GM12878 (cell line): ENCODE data around the gene GRIK2. TPM values are rescaled to one million over a fixed set of nuclear protein-coding genes. Genes with fewer than 3 reads are reported as not detected.

ENCODE experiments used
- ATAC-seq: fragments of 200-7000 bp; cut with Tn5 transposase; 3 replicates; pipeline ENCODE4 v1.9.1; 2020; ENCODE audit warnings: mild to moderate bottlenecking, moderate library complexity
- BruUV-seq: library from RNA; stranded (reverse); fragments of 400-500 nt; replicated peaks from 2 replicates; lab custom pipeline; 2021; lab: Mats Ljungman, UMichigan
- CTCF ChIA-PET: fragments of 300-600 bp; sonication (Branson Sonifier 250); formaldehyde crosslinking; extraction: SDS; loops from one replicate; lab custom pipeline; 2021; ENCODE audit warnings: inconsistent platforms; lab: Yijun Ruan, JAX
- POLR2A ChIA-PET: fragments of 350-600 bp; formaldehyde crosslinking; extraction: SDS; loops from one replicate; lab custom pipeline; 2021; ENCODE audit warnings: inconsistent platforms; lab: Charles Lee
- RAD21 ChIA-PET: fragments of 300-600 bp; sonication (Branson Sonifier 250); formaldehyde crosslinking; loops from one replicate; lab custom pipeline; 2023; ENCODE audit warnings: antibody characterized with exemption; ENCODE audit not compliant: unreplicated experiment; lab: Charles Lee
- SMC1A ChIA-PET: fragments of 300-600 bp; sonication (Branson Sonifier 250); formaldehyde crosslinking; loops from one replicate; lab custom pipeline; 2023; ENCODE audit not compliant: unreplicated experiment, uncharacterized antibody; lab: Charles Lee
- DNase-seq: peaks from one replicate; pipeline ENCODE4 v3.0.0-alpha.2; 2011; ENCODE audit warnings: low read depth, low spot score
- FAIRE-seq: peaks from 3 replicates; lab custom pipeline; 2011; peaks lifted over from hg19 to GRCh38; lab: Jason Lieb, UNC
- H2AFZ ChIP-seq: 2 replicates; pipeline ENCODE4 v1.6.0; 2011; ENCODE audit warnings: low read depth, low read length, control low read depth; ENCODE audit not compliant: control insufficient read depth
- H3K27ac ChIP-seq: 2 replicates; pipeline ENCODE4 v1.5.1; 2011; ENCODE audit warnings: control low read depth; ENCODE audit not compliant: control insufficient read depth, insufficient read depth
- H3K27me3 ChIP-seq, 2 experiments: replicated peaks in 1 of 2; 2 replicates each; pipeline versions ENCODE4 v1.6.0 to v1.6.1; 2011; ENCODE audit warnings: low read length in 1 of 2; ENCODE audit not compliant: control insufficient read depth in 2 of 2, insufficient read depth in 2 of 2
- H3K36me3 ChIP-seq, 2 experiments: 2 replicates each; pipeline ENCODE4 v1.5.1; 2011; ENCODE audit warnings: low read length in 1 of 2; ENCODE audit not compliant: control insufficient read depth in 2 of 2, insufficient read depth in 2 of 2
- H3K4me1 ChIP-seq: 2 replicates; pipeline ENCODE4 v1.6.1; 2011; ENCODE audit warnings: mild to moderate bottlenecking, low read length, moderate library complexity, mixed read lengths; ENCODE audit not compliant: control insufficient read depth, insufficient read depth
- H3K4me2 ChIP-seq: 2 replicates; pipeline ENCODE4 v1.6.0; 2011; ENCODE audit warnings: control low read depth; ENCODE audit not compliant: control insufficient read depth, insufficient read depth
- H3K4me3 ChIP-seq: fragments of 200-600 bp; sonication (generic); 2 replicates; pipeline ENCODE4 v1.5.1; 2016
- H3K79me2 ChIP-seq: 2 replicates; pipeline ENCODE4 v1.6.0; 2011; ENCODE audit warnings: low read length; ENCODE audit not compliant: control insufficient read depth, insufficient read depth
- H3K9ac ChIP-seq: 2 replicates; pipeline ENCODE4 v1.8.0; 2011; ENCODE audit warnings: low read length, control low read depth, mixed read lengths; ENCODE audit not compliant: control insufficient read depth, insufficient read depth
- H3K9me3 ChIP-seq: replicated peaks from 3 replicates; pipeline ENCODE4 v1.5.1; 2011; ENCODE audit warnings: mild to moderate bottlenecking, low read length; ENCODE audit not compliant: control insufficient read depth, insufficient read depth
- H4K20me1 ChIP-seq: 2 replicates; pipeline ENCODE4 v1.6.0; 2011; ENCODE audit not compliant: control insufficient read depth, insufficient read depth
- FOXM1 ChIP-seq: IDR thresholded peaks from 2 replicates; pipeline ENCODE4 v1.6.1; 2012; ENCODE audit warnings: low read depth, mild to moderate bottlenecking, inconsistent platforms, low read length, moderate library complexity
- WRNIP1 ChIP-seq: IDR thresholded peaks from 2 replicates; pipeline ENCODE4 v1.6.1; 2011; ENCODE audit warnings: low read depth, low read length, improper control_type of control experiment, borderline replicate concordance
- WGBS: methylation state at CpG from one replicate; pipeline ENCODE4 v1.1.6; 2016; ENCODE audit warnings: low lambda C conversion rate; ENCODE audit not compliant: insufficient replicate concordance, insufficient coverage; ENCODE audit errors: missing lambda C conversion rate; 5-methylcytosine and 5-hydroxymethylcytosine counted together
- in situ Hi-C: fragments of 300-500 bp; cut with MboI; formaldehyde crosslinking; loops from 9 replicates; pipeline ENCODE4 v1.14.3; 2018; ENCODE audit warnings: mixed read lengths
- intact Hi-C: fragments of 100-400 bp; cut with micrococcal nuclease; formaldehyde crosslinking; loops from one replicate; pipeline ENCODE4 v1.14.2; 2022; ENCODE audit not compliant: unreplicated experiment
- polyA plus RNA-seq, 11 experiments: library from polyadenylated mRNA; depleted of rRNA in 4 of 11; unstranded in 6 of 11; stranded (reverse) in 5 of 11; fragments of >200 nt; fragmentation: Nextera tagmentation in 4 of 11; fragmentation: Illumina TruSeq in 1 of 11; extraction: Ambion mirVana in 4 of 11; extraction: Trizol in 1 of 11; gene quantifications; 1 replicate in 1 of 11; 2 replicates in 10 of 11; pipeline versions ENCODE4 v1.2.1 to v1.2.3, GENCODE V29; 2011 to 2016; ENCODE audit warnings: inconsistent platforms in 2 of 11, missing spikeins in 2 of 11, low read depth in 1 of 11
- total RNA-seq, 4 experiments: library from RNA; depleted of rRNA in 3 of 4; stranded (reverse); fragments of >200 nt in 3 of 4; fragmentation: Illumina TruSeq in 1 of 4; extraction: Trizol in 1 of 4; gene quantifications; 2 replicates each; pipeline versions ENCODE4 v1.2.1 to v1.2.3, GENCODE V29; 2013 to 2021
- TF ChIP-seq, protein P1 (sequence below): fragments of 450-650 bp; IDR thresholded peaks from 2 replicates; pipeline ENCODE4 v1.6.1; 2018; ENCODE audit warnings: borderline replicate concordance, mild to moderate bottlenecking; ENCODE audit not compliant: partially characterized antibody

GRIK2 gene
- total and polyA plus RNA-seq, 10 of the 15 experiments (the other 5 are each of a cell fraction or from before 2014, with no cell fraction given) = not detected

DNA sequence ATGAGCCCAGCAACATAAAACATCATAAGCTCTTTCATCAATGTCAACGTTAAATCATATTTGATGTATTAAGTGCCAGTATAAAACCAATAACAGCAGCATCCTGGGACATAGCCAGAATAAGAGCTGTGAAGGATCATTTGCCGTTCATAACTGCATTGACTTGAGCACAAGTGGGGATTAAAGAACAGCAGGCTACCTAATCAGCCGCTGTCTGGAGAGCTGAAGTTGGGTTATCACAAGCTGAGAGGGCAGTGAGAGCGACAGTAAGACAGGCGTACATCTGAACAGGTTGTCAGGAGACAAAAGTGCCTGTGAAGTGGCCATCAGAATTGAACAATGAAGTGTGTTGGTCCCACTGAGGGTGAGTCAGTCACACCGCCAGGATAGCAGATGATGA is 269.6 kb downstream of the GRIK2 start (continued):
- TF ChIP-seq WRNIP1 (no peak), FOXM1 (no peak)

DNA sequence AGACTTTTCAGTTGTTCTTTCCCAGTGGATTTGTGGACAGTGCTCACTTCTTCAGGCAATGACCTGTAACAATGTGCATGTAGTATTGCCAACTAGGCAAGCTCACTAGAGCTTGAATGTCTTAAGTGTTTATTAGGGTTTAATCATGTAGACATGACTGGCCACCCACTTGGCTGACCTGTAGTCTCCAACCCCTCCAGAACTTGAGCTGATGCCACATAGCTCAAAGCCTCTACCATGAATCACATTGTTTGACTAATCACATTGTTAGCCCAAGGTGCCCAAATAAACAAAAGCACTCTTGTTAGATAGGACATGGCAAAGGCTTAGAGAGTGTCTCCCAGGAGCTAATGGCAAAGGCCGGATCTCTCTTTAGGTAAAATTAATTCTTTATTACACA is 272.7 kb downstream of the GRIK2 start:
- H4K20me1 ChIP-seq = no peaks in the 10 kb centered on the region
- in situ Hi-C loops (no loop called here), intact Hi-C loops (no loop called here)
- POLR2A ChIA-PET = no interaction called here
- ATAC-seq (no peak), DNase-seq (no peak), FAIRE-seq (no peak)
- no peak overlapping the region for H2AFZ ChIP-seq
- no peaks in the 10 kb centered on the region for H3K4me1 ChIP-seq
- no peaks in the 10 kb centered on the region for H3K36me3 ChIP-seq
- H3K27ac ChIP-seq = no peak overlapping the region
- no TSS peak for BruUV-seq
- H3K4me2 ChIP-seq = no peak overlapping the region
- no peaks in the 10 kb centered on the region for H3K9me3 ChIP-seq
- RAD21 ChIA-PET = no interaction called here
- 67% methylated on average over 1 of the region's 1 CpG for WGBS
- TF ChIP-seq, protein P1, sequence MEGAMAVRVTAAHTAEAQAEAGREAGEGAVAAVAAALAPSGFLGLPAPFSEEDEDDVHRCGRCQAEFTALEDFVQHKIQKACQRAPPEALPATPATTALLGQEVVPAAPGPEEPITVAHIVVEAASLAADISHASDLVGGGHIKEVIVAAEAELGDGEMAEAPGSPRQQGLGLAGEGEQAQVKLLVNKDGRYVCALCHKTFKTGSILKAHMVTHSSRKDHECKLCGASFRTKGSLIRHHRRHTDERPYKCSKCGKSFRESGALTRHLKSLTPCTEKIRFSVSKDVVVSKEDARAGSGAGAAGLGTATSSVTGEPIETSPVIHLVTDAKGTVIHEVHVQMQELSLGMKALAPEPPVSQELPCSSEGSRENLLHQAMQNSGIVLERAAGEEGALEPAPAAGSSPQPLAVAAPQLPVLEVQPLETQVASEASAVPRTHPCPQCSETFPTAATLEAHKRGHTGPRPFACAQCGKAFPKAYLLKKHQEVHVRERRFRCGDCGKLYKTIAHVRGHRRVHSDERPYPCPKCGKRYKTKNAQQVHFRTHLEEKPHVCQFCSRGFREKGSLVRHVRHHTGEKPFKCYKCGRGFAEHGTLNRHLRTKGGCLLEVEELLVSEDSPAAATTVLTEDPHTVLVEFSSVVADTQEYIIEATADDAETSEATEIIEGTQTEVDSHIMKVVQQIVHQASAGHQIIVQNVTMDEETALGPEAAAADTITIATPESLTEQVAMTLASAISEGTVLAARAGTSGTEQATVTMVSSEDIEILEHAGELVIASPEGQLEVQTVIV = no peak
- no peak overlapping the region for H3K9ac ChIP-seq
- CTCF ChIA-PET = interaction anchor here (0.6 kb wide), 1 partner anchor 50 kb away, joined by 3 read pairs; no protein-coding TSS in a partner anchor
- SMC1A ChIA-PET = no interaction called here
- no peaks in the 10 kb centered on the region for H3K79me2 ChIP-seq
- no peak overlapping the region for H3K4me3 ChIP-seq
- H3K27me3 ChIP-seq = no peaks in the 10 kb centered on the region
